Measurements from ENCODE around the gene SPRYD3.

The SPRYD3 gene

GRCh38 chr12:53077030-53077429 is 2.2 kb downstream of the SPRYD3 start:
- no peak for DNase-seq

- DNase-seq = no peak
Observed at GRCh38 chr12:53076461-53076860, 2.7 kb downstream of the SPRYD3 start.

GRCh38 chr12:53074999-53075370 is 4.2 kb downstream of the SPRYD3 start:
- no peak for DNase-seq

- no peak for DNase-seq
Observed at GRCh38 chr12:53074283-53074998, 4.7 kb downstream of the SPRYD3 start.

GRCh38 chr12:53073881-53074280 is 5.3 kb downstream of the SPRYD3 start:
- DNase-seq = no peak

GRCh38 chr12:53071591-53072551 is 7.3 kb downstream of the SPRYD3 start:
- no peak for DNase-seq

- DNase-seq = no peak
Observed at GRCh38 chr12:53070877-53071492, 8.2 kb downstream of the SPRYD3 start.

- no peak for DNase-seq
Observed at GRCh38 chr12:53069621-53070410, 9.4 kb downstream of the SPRYD3 start.

- no peak for DNase-seq
Observed at GRCh38 chr12:53068811-53069585, 10.2 kb downstream of the SPRYD3 start.

- no peak for DNase-seq
Observed at GRCh38 chr12:53067993-53068770, 11.0 kb downstream of the SPRYD3 start.

- DNase-seq = no peak
Observed at GRCh38 chr12:53067074-53067992, 11.9 kb downstream of the SPRYD3 start.

- DNase-seq = peak; percentile 36
Observed at GRCh38 chr12:53065975-53066931, 12.9 kb downstream of the SPRYD3 start.

- DNase-seq = no peak
Observed at GRCh38 chr12:53065470-53065869, 13.7 kb downstream of the SPRYD3 start.

- DNase-seq = no peak
Observed at GRCh38 chr12:53064613-53065436, 14.4 kb downstream of the SPRYD3 start.

GRCh38 chr12:53063708-53064612 is 15.2 kb downstream of the SPRYD3 start:
- no peak for DNase-seq

- no peak for DNase-seq
Observed at GRCh38 chr12:53062977-53063707, 16.0 kb downstream of the SPRYD3 start.

Data from NCI-H2029 treated with DMSO at 0.1 percent for 48 hours (cell line).